Body of pancreas (tissue), 4 donors: ENCODE data around the gene PDE6H. TPM values are rescaled to one million over a fixed set of nuclear protein-coding genes. Genes with fewer than 3 reads are reported as not detected.

Experiments used
- ATAC-seq: fragments of 150-250 bp; one replicate; pipeline ENCODE4 v1.9.1; 2016
- DNase-seq, 4 donors: peaks; one replicate each; pipeline ENCODE4 v3.0.0-alpha.2; 2019
- H3K27ac ChIP-seq, 4 donors: fragments of 200-600 bp; sonication (generic); 1 replicate in 3 of 4; 2 replicates in 1 of 4; pipeline versions ENCODE4 v1.5.1 to v1.6.1; 2016 to 2019; ENCODE audit warnings: mild to moderate bottlenecking in 1 of 4, mixed read lengths in 1 of 4, moderate library complexity in 1 of 4
- H3K27me3 ChIP-seq, 2 donors: fragments of 200-600 bp; sonication (generic); one replicate each; pipeline ENCODE4 v1.6.0; 2016; ENCODE audit warnings: mild to moderate bottlenecking in 1 of 2
- H3K36me3 ChIP-seq, 2 donors: fragments of 200-600 bp; sonication (generic); replicated peaks in 1 of 2; 2 replicates each; pipeline ENCODE4 v1.5.1; 2016; ENCODE audit warnings: low read depth in 2 of 2; ENCODE audit not compliant: insufficient read depth in 1 of 2
- H3K4me1 ChIP-seq: fragments of 200-600 bp; sonication (generic); one replicate; pipeline ENCODE4 v1.6.0; 2016
- H3K4me3 ChIP-seq, 2 donors: fragments of 200-600 bp; sonication (generic); 1 replicate in 1 of 2; 2 replicates in 1 of 2; pipeline ENCODE4 v1.5.1; 2016 to 2019
- H3K9me3 ChIP-seq, 3 donors: fragments of 200-600 bp; sonication (generic); 1 replicate in 2 of 3; 2 replicates in 1 of 3; pipeline ENCODE4 v1.5.1; 2016
- POLR2A ChIP-seq, 3 donors: fragments of 450-650 bp; IDR thresholded peaks; one replicate each; pipeline ENCODE4 v1.6.1; 2016; ENCODE audit warnings: antibody characterized with exemption in 3 of 3, mild to moderate bottlenecking in 2 of 3
- WGBS, 2 donors: methylation state at CpG; one replicate each; pipeline ENCODE4 v1.1.5; 2017; 5-methylcytosine and 5-hydroxymethylcytosine counted together
- intact Hi-C: fragments of 100-400 bp; cut with DNase I; formaldehyde crosslinking; loops from one replicate; pipeline ENCODE4 v1.15.1; 2023
- total RNA-seq, 2 donors: library from RNA; depleted of rRNA; stranded (reverse); fragments of >200 nt; gene quantifications; one replicate each; pipeline ENCODE4 v1.1.0, GENCODE V29; 2016
- TF ChIP-seq, protein P1 (sequence below), 7 experiments: fragments of 450-650 bp in 4 of 7; fragments of 200-600 bp in 3 of 7; sonication (generic) in 3 of 7; IDR thresholded peaks; one replicate each; pipeline ENCODE4 v1.5.1; 2016 to 2019; ENCODE audit warnings: antibody characterized with exemption in 7 of 7

PDE6H gene
- total RNA-seq, 2 donors from 2014 or later = not detected

DNA sequence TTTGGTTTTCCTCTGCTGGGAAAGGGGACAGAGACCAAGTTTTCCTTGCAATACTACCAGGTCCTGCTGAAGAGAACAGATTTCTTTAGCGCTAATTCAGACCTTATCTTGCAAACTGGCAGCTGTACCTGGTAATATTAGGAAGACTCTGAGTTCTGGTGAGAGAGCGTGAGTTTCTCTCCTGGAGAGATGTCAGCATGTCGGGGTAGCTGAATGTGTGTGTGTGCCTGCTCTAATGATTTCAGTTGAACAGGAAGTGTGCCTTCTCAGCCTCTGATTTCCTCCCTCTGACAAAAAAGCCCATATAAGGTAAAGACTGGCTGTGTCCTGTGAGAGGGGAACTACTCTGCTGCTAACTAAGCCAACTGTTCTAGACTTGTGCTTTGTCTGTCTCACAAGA lies 24.2 kb upstream of the PDE6H start:
- no peak overlapping the region for H3K4me3 ChIP-seq
- no peaks in the 10 kb centered on the region for H3K9me3 ChIP-seq
- peak overlapping the region in 3 of 4 donors; percentile 55 to 85 (median 78) for H3K27ac ChIP-seq
- TF ChIP-seq POLR2A (IDR thresholded peaks at IDR 0.05) = peak in 2 of 3 donors; percentile 58 to 60
- TF ChIP-seq, protein P1, sequence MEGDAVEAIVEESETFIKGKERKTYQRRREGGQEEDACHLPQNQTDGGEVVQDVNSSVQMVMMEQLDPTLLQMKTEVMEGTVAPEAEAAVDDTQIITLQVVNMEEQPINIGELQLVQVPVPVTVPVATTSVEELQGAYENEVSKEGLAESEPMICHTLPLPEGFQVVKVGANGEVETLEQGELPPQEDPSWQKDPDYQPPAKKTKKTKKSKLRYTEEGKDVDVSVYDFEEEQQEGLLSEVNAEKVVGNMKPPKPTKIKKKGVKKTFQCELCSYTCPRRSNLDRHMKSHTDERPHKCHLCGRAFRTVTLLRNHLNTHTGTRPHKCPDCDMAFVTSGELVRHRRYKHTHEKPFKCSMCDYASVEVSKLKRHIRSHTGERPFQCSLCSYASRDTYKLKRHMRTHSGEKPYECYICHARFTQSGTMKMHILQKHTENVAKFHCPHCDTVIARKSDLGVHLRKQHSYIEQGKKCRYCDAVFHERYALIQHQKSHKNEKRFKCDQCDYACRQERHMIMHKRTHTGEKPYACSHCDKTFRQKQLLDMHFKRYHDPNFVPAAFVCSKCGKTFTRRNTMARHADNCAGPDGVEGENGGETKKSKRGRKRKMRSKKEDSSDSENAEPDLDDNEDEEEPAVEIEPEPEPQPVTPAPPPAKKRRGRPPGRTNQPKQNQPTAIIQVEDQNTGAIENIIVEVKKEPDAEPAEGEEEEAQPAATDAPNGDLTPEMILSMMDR (IDR thresholded peaks at IDR 0.05) = no peak
- WGBS, 2 donors = 0 to 1% methylated on average over 2 to 3 of the region's 3 CpGs
- DNase-seq (peak; percentile 40 to 67 (median 46)), ATAC-seq (peak; percentile 93)
- intact Hi-C loops = no loop called here
- no peaks in the 10 kb centered on the region for H3K27me3 ChIP-seq
- H3K4me1 ChIP-seq = peaks cover 28% of the 10 kb centered on the region
- no peaks in the 10 kb centered on the region for H3K36me3 ChIP-seq

DNA sequence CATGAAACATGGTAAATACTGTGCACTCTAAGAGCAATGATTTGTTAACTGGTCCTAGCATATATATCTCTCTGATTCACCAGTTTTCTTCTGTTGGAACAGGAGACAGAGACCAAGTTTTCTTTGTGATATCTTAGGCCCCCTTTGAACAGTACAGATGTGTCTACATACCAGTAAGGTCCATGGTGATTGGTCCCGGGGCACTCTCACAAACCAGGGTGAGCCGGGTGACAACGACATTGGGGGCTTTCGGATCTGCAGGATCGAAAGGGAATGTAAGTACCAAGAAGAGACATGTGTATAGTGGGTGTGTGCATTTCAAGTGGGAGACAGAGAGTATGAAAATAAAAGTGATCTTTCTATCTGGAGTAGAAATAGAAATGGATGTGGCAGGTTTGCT lies 23.2 kb upstream of the PDE6H start:
- WGBS, 2 donors = 89 to 97% methylated on average over 5 of the region's 5 CpGs
- no peaks in the 10 kb centered on the region for H3K9me3 ChIP-seq
- no peaks in the 10 kb centered on the region for H3K36me3 ChIP-seq
- peak overlapping the region in 2 of 4 donors; percentile 55 to 85 for H3K27ac ChIP-seq
- no peak for ATAC-seq
- H3K27me3 ChIP-seq = no peaks in the 10 kb centered on the region
- intact Hi-C loops = no loop called here
- no peak for TF ChIP-seq POLR2A (IDR thresholded peaks at IDR 0.05)
- TF ChIP-seq, protein P1 (IDR thresholded peaks at IDR 0.05) = no peak
- H3K4me3 ChIP-seq = no peak overlapping the region
- peaks cover 28% of the 10 kb centered on the region for H3K4me1 ChIP-seq
- DNase-seq = no peak

DNA sequence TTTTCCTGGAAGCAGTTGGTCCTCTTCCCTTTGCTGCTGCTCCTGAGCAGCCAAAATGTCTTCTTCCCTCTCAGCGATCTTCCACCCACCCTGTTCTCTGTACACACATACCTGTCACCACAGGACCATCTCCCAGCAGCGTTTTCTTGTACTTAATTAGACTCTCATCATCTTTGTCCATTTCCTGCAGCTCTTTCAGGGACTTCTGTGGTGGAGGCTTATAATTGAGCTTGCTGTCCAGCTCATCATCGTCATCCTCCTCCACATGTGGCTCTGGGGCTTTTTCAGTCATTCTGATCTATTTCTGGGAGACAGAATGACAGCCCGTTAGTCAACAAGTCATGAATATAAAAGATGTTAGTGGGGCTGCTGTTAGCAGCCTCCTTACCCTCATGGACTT lies 22.4 kb upstream of the PDE6H start:
- H3K36me3 ChIP-seq = no peaks in the 10 kb centered on the region
- no peak overlapping the region for H3K27ac ChIP-seq
- intact Hi-C loops = no loop called here
- DNase-seq (no peak), ATAC-seq (no peak)
- 82 to 87% methylated on average over 4 of the region's 4 CpGs for WGBS, 2 donors
- H3K4me3 ChIP-seq = no peak overlapping the region
- H3K4me1 ChIP-seq = peaks cover 28% of the 10 kb centered on the region
- no peaks in the 10 kb centered on the region for H3K27me3 ChIP-seq
- no peak for TF ChIP-seq POLR2A (IDR thresholded peaks at IDR 0.05)
- TF ChIP-seq, protein P1 (IDR thresholded peaks at IDR 0.05) = no peak
- H3K9me3 ChIP-seq = no peaks in the 10 kb centered on the region

DNA sequence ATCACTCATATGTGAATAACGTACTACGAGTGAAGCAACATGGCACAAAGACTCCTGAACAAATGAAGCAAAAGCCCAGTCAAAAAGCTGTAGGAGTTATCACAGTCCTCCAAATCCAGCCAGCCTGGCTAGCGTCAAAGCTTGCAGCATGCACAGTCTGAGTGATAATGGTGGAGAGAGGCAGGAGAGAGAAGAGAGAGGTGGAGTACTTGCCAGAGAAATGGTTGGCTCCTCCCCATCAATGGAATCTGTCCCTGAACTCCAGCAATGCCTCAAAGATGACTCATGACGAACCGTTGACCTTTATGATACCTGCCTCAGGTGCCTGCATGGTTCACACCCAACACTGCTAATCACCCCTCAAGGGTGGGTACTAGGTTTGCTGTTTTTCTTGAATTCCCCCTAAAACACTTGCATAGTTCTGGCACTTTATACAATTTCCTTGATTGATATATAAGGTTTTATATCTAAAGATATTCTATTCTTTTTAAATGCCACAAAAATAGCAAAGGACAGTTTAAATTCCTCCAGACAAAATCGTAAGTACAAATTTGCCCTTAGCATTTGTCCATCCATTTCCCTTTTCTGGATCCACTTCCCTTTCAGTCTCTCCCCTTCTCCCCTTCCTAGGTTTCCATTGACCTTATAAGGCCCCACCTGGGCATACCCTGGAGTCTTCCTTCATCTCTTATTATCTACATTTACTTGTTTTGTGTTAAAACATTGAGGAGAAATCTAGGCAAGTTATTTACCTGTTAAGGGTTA lies 21.7 kb upstream of the PDE6H start:
- 61 to 67% methylated on average over 6 of the region's 6 CpGs for WGBS, 2 donors
- no peak overlapping the region for H3K27ac ChIP-seq
- no peaks in the 10 kb centered on the region for H3K27me3 ChIP-seq
- intact Hi-C loops = no loop called here
- no peaks in the 10 kb centered on the region for H3K36me3 ChIP-seq
- no peak for TF ChIP-seq POLR2A (IDR thresholded peaks at IDR 0.05)
- TF ChIP-seq, protein P1 (IDR thresholded peaks at IDR 0.05) = no peak
- DNase-seq (no peak), ATAC-seq (no peak)
- H3K4me3 ChIP-seq = no peak overlapping the region
- no peaks in the 10 kb centered on the region for H3K9me3 ChIP-seq
- H3K4me1 ChIP-seq = peaks cover 28% of the 10 kb centered on the region

DNA sequence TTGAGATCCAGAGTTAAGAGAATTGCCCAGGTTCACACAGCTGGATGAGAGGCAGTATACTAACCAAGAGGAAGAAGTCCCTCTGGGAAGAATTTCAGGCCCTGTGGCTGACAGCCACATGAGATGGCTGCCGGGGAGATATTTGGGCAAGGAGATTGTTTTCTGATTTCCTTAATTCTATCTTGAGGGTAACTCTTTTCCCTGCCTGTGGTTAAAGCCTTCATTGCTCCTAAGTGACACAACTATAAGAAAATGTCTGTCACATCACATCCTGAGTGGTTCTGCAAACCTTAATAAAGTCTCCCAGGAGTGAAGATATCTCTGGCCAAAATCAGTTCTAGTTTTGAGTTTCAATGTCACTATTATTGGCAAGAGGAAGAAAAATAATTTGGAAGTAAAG lies 21.0 kb upstream of the PDE6H start:
- TF ChIP-seq POLR2A (IDR thresholded peaks at IDR 0.05) = no peak
- TF ChIP-seq, protein P1 (IDR thresholded peaks at IDR 0.05) = no peak
- peaks cover 26% of the 10 kb centered on the region for H3K4me1 ChIP-seq
- DNase-seq = no peak
- 53 to 76% methylated on average over 1 of the region's 1 CpG for WGBS, 2 donors
- peak overlapping the region in 2 of 4 donors; percentile 15 to 27 for H3K27ac ChIP-seq
- no peaks in the 10 kb centered on the region for H3K27me3 ChIP-seq
- no peak for ATAC-seq
- intact Hi-C loops = no loop called here
- no peak overlapping the region for H3K4me3 ChIP-seq
- no peaks in the 10 kb centered on the region for H3K36me3 ChIP-seq
- H3K9me3 ChIP-seq = no peaks in the 10 kb centered on the region
